Effector CD4-positive, alpha-beta T cell (primary cell): Measurements from ENCODE around the gene DEPDC7.
"Not testable (repeated sequence)": the region's sequence is repeated elsewhere in the genome, so short reads cannot be mapped to it uniquely, and the experiment has no call there.

Source experiments
- DNase-seq: peaks from one replicate; pipeline ENCODE4 v3.0.0-alpha.2; 2020

The DEPDC7 gene

GRCh38 chr11:33027233-33027632, 11.6 kb downstream of the DEPDC7 start:
- DNase-seq: no peak

GRCh38 chr11:33027846-33028536, 12.3 kb downstream of the DEPDC7 start:
- no peak for DNase-seq

DNA sequence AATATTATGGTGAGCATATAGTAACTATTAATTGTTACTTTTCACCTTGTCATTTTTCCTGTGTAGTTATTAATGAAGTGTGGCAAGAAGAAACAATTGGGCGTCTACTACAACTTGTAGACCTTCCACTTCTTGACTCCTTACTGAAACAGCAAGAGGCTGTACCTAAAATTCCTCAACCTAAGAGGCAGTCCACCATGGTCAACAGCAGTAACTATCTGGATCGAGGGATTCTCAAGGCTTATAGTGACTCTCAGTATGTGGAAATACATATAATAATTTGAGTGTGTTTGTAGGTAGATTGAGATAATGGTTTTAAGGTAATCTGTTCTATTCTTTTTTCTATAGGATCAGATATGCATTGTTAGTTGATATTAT, 12.8 kb downstream of the DEPDC7 start:
- DNase-seq: no peak

GRCh38 chr11:33029218-33029617, 13.5 kb downstream of the DEPDC7 start:
- not testable (repeated sequence) for DNase-seq

DNA sequence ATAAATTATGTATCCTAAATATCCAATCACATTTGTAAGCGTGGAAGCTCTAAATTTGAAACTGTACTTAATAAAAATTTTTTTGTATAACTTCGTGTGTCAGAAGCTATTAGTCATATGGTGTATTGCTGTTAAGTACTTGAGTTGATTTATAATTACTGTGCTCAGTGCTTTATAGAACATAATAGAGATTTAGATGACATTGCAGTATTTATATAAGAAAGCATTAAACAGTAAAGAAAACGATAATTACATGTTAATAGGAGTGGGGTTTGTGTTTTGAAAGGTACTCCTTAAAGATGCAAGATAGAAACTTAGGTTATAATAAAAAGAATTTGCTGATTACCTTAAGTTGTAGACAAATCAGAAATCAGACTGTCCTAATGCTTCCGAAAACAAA, 17.8 kb downstream of the DEPDC7 start:
- no peak for DNase-seq

DNA sequence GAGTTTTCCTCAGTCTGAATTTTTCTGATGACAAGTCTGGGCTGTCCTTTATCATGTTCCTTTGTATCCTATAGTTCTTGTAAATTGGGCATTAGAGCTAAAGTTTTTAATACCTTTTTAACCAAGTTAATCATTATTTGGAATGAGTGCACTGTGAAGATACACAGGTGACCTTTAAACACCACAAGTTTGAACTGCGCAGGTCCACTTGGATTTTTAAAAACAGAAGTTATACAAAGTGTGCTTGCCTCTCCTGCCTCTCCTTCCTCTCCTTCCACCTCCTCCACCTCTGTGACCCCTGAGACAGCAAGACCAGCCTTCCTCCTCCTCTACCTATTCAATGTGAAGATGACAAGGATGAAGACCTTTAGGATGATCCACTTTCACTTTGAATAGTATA, 19.3 kb downstream of the DEPDC7 start:
- DNase-seq: no peak

DNA sequence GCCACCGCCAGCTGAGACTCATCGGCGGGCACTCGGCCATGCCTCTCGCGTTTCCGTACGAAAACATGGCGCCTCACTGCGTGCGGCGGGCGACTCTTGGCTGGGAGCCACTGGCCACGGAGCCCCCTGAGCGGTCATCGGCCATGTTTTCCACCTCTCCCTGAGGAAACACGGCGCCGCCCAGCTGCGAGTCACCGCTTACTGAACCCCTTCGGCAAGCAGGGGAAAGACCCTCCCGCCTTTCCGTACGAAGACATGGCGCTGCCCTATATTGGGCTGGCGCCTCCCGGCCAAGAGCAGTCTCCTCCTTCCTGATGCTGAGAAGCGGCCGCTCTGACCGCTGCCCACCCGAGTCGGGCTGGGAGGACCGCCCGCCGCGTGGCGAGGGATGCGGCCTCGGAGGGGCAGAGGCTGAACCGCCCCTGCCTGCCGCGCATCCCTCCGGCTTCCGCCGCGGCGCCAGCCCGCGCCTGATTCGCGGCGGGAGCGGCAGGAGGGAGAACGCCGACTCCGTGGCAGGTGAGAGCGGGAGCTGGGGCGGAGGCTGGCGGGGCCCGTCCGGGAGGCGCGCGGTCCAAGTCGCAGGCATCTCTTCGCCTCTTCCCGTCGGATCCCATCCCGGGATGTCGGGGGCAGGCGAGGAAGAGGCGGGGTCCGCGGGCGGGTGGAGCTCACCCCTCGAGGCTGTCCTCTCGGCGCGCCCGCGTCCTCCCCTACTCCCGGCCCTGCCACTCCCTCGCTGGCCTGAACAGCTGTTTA, 23.8 kb downstream of the DEPDC7 start, which contains the start of gene TCP11L1:
TSS of gene TCP11L1 (plus strand) at position 299 of the 759 bp plus-strand sequence. CDS start 4,202 bp downstream, outside the sequence.
- DNase-seq: peak; percentile 76

DNA sequence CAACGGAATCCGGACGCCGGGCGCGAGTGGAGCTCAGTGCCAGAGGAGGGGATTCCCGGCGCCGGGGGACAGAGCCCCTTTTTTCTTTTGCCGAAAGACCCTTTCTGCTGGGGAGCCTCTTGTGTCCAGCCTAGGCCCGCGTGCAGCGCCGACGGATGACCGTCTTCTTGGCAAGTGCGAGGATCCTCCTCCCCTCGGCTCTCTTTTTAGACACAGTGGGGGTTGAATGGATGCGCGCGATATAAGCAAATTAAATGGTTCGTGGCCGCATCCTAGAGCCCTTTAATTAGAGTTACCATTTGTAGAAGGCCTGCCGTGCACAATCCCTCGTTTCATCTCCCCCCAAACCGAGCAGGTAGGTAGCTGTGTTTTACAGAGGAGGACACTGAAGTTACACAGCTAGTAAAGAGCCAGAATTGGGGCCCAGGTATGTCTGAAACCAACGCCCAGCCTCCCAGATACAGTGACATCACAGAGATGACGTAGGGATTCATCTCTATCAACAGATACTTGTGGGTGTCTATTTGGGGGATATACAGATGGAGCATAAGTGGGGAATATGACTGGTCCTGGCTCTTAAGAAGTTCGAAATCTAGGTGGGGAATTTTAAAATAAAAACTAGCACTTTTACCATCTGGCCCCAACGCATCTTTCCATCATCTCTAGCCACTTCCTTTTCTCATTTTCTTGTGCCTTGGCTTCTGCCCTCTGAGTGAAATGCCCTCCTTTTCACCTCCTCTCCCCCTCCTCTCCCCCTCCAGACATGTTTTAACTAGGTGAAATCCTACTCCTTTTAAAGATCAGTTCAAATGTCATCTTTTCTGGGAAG, 24.6 kb downstream of the DEPDC7 start:
- peak; percentile 26 for DNase-seq

GRCh38 chr11:33040862-33041453, 25.3 kb downstream of the DEPDC7 start:
- DNase-seq: no peak

DNA sequence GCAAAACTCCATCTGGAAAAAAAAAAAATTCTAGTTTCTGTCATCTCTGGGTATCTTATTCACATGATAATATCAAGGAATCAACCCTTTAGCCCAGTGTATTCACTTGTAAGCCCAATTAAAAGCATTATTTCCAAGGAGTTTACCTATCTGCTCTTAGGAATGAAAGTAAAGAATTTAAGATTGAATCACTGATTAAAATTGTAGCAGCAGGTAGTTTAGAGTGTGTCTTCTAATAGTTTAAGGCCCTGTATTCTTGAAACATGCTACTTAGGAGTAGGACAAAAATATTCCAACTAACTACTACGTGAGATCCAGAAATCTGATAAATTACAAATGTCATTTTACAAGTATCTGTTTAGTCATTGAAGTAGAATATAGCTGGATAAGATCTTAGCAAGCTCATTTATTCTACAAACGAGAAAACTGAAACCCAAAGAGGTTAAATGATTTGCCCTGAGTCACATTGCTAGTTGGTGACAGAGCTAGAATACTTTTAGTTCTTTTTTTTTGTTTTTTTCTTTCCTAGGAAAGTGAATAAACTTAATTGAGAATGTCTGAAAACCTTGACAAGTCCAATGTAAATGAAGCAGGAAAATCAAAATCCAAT, 27.6 kb downstream of the DEPDC7 start:
- no peak for DNase-seq

GRCh38 chr11:33044285-33044756, 28.6 kb downstream of the DEPDC7 start:
- no peak for DNase-seq

DNA sequence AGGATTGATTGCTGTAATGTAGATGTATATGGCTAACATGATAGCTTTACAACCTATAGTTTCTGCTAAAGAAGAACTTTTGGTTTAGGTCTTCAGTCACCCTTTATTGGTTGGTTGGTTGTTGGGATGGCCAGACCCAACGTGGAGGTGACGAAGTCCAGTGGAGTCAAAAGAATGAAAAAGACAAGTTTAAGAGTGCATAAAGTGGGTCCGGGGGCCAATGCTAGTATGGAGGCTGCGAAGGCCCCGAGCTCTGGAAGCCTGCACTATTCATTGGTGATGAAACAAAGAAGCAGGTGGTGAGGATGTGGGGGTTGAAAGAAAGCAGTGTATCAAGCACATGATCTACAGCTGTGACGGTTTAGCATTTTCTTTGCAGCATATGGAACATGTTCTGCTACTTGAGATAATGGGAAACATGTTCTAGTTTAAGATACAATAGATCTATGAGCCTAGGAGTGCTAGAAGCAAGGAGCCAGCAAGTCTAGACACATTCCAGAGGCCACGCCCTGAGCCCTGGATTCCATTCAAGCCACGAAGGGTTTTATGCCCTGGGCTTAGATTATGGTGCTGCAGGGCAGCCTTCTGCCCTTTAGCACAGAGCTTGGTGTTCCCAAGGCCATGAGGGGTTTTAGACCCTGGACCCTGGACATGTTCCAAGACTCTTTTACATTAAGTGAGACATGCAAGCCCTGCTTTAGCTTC, 30.0 kb downstream of the DEPDC7 start:
- no peak for DNase-seq

- DNase-seq: not testable (repeated sequence)
Observed at GRCh38 chr11:33048701-33049100, 33.0 kb downstream of the DEPDC7 start.

- DNase-seq: not testable (repeated sequence)
Observed at GRCh38 chr11:33049565-33050408, 34.1 kb downstream of the DEPDC7 start.

DNA sequence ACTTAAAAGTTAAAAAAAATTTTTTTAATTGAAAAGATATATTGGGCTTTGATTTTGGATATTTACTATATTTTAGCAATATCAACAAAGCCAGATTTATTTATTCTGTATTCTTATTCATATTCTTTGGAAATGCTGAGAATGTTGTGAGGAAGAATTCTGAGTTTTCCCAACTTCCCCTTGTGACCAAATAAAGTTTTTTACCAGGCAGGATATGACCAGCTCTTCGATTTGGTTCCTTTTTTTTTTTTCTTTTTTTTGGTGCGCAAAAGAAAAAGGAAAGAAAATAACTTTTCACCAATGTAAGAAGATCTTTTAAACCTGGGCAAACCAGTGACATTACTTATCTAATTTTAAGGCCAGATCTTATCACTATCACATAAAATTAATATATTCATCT, 36.6 kb downstream of the DEPDC7 start:
- no peak for DNase-seq

DNA sequence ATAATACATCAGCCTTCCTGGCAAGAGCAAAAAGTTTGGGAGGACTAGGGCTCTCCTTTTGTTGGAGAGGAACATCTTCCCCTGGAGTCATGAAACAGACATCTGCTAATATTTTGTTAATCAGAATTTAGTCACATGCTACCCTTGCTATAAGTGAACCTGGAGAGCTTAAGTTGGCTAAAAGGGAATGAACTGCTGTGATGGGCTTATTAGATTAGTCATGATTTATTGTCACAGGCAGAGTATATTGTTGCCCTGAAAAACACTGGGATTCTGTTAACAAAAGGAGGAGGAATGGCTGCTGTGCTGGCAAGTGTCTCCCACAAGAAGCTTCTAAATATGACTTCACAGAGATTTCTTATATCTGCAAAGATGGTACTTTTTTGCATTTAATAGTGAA, 39.7 kb downstream of the DEPDC7 start:
- DNase-seq: no peak

DNA sequence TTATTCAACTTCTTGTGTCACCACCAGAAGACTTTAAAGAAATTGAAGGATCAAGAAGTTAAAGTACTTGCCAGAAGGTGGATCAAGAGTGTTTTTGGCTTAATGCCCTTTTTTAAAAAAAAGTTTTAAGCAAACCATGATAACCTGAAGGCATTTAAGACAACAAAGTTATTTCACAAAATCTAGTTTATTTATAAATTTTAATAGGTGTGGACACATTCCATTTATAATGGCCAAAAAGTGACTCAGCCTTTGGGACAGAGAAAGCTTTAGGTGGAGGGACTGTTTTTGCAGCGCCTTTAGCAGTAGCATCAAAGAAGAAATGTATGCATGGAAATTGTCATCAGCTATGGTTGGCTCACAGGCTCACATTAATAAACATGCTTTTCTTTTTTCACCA, 41.6 kb downstream of the DEPDC7 start:
- no peak for DNase-seq

DNA sequence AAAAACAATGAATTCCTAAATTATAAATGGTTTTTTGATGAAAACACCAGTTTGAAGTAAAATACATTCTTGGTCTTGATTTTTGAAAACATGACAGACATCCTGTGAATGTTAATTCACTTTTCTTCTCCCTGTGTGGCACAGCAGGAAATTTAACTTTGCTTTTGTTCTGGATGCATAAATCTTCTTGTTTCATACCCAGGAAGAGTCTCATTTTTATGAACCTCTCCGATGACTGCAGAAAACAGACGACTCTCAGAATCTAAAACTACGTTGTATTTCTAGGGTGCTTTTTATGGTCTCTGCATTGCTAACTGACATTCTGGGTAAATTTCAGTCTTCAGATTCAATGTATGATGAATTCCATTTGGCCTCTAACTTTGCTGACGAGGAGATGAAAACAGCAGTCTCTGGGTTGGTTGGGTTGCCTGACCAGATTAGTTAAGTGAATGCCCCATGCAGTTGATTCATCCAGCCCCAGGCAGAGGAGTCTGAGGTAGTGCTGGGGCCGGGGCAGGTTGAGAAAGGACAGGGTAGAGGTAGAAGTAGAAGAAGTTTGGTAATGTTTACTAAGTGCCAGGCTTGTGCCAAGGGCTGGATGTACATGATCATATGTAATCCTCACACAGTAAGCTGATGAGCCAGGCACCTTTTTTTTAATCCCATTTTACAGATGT, 43.8 kb downstream of the DEPDC7 start:
- DNase-seq: no peak

GRCh38 chr11:33060271-33060670, 44.6 kb downstream of the DEPDC7 start:
- no peak for DNase-seq

DNA sequence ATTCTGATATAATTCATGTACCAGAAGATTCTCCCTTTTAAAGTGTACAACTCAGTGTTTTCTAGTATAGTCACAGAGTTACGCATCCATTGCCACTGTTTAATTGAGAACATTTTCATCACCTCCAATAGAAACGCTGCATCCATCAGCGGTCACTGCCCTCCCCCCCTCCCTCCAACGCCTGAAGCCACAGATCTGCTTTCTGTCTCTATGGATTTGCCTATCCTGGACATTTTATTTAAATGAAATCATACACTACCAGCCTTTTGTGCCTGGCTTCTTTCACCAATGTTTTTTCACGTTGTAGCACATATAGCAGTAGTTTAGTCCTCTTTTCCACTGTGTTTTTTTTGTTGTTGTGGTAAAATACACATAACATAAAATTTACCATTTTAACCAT, 46.5 kb downstream of the DEPDC7 start:
- DNase-seq: no peak
